GM12891 (cell line): ENCODE data around the gene LTBP3.
"Not testable (repeated sequence)": the region's sequence is repeated elsewhere in the genome, so short reads cannot be mapped to it uniquely, and the experiment has no call there.

Experiments
- DNase-seq: peaks from one replicate; pipeline ENCODE4 v3.0.0; 2011; ENCODE audit warnings: low spot score; ENCODE audit not compliant: insufficient read length
- FAIRE-seq: peaks from 2 replicates; lab custom pipeline; 2011; peaks lifted over from hg19 to GRCh38; lab: Jason Lieb, UNC
- PAX5 ChIP-seq: IDR thresholded peaks from 2 replicates; pipeline ENCODE4 v1.6.1; 2011; ENCODE audit warnings: low read length, moderate library complexity, mild to moderate bottlenecking; ENCODE audit not compliant: insufficient read depth, severe bottlenecking
- POLR2A ChIP-seq: IDR thresholded peaks from 2 replicates; pipeline ENCODE4 v1.6.1; 2011; ENCODE audit warnings: low read depth, low read length, control low read depth
- POLR2AphosphoS5 ChIP-seq: IDR thresholded peaks from 2 replicates; pipeline ENCODE4 v1.6.1; 2011; ENCODE audit warnings: low read depth, low read length, control low read depth
- POU2F2 ChIP-seq: IDR thresholded peaks from 2 replicates; pipeline ENCODE4 v1.6.1; 2011; ENCODE audit warnings: low read depth, mild to moderate bottlenecking, control low read depth, low read length, moderate library complexity
- SPI1 ChIP-seq: IDR thresholded peaks from 2 replicates; pipeline ENCODE4 v1.6.1; 2011; ENCODE audit warnings: low read depth, low read length, control low read depth
- TAF1 ChIP-seq: IDR thresholded peaks from 2 replicates; pipeline ENCODE4 v1.6.1; 2011; ENCODE audit warnings: low read depth, low read length, control low read depth

Gene LTBP3

GRCh38 chr11:65572356-65573051, 14.3 kb upstream of the LTBP3 start, which contains the start of gene FAM89B:
FAM89B (plus strand) TSS chr11:65572538; CDS start chr11:65572670, 132 bp downstream.
- no peak for FAIRE-seq
- DNase-seq = no peak
- no peak for TF ChIP-seq POLR2AphosphoS5
- no peak for TF ChIP-seq TAF1
- no peak for TF ChIP-seq PAX5
- no peak for TF ChIP-seq SPI1
- TF ChIP-seq POU2F2 = no peak
- TF ChIP-seq POLR2A = no peak

DNA sequence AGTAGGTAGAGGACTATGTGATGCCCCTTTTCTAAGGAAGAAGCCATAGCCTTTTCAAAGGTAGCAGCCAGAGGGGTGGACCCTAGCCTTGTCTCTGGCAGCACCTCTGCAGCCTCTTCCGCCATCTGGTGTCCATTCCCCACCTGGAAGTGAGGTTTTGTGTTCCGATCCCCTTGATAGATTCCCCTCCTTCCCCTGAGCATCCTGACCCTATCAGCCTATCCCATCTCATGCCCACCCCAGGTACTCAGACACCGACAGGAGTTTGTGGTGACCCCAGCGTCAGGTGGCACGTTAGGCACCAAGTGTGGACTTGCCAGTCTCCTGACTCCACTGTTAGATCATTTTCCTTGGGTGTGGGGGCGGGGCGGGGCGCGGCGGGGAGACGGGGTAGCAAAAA, 13.8 kb upstream of the LTBP3 start:
- FAIRE-seq = no peak
- no peak for TF ChIP-seq POU2F2
- no peak for TF ChIP-seq POLR2AphosphoS5
- no peak for TF ChIP-seq PAX5
- TF ChIP-seq SPI1 = no peak
- TF ChIP-seq TAF1 = no peak
- no peak for TF ChIP-seq POLR2A
- no peak for DNase-seq

- no peak for DNase-seq
- FAIRE-seq = no peak
- no peak for TF ChIP-seq POLR2AphosphoS5
- no peak for TF ChIP-seq TAF1
- TF ChIP-seq PAX5 = no peak
- no peak for TF ChIP-seq POU2F2
These were observed 13.3 kb upstream of the LTBP3 start for GRCh38 chr11:65571420-65571819.

GRCh38 chr11:65569973-65570918, 12.1 kb upstream of the LTBP3 start, which contains the start of gene ZNRD2:
ZNRD2 (plus strand) TSS chr11:65570477; CDS start chr11:65570492, 15 bp downstream.
- DNase-seq (peak; percentile 97), FAIRE-seq (peak; percentile 99)

DNA sequence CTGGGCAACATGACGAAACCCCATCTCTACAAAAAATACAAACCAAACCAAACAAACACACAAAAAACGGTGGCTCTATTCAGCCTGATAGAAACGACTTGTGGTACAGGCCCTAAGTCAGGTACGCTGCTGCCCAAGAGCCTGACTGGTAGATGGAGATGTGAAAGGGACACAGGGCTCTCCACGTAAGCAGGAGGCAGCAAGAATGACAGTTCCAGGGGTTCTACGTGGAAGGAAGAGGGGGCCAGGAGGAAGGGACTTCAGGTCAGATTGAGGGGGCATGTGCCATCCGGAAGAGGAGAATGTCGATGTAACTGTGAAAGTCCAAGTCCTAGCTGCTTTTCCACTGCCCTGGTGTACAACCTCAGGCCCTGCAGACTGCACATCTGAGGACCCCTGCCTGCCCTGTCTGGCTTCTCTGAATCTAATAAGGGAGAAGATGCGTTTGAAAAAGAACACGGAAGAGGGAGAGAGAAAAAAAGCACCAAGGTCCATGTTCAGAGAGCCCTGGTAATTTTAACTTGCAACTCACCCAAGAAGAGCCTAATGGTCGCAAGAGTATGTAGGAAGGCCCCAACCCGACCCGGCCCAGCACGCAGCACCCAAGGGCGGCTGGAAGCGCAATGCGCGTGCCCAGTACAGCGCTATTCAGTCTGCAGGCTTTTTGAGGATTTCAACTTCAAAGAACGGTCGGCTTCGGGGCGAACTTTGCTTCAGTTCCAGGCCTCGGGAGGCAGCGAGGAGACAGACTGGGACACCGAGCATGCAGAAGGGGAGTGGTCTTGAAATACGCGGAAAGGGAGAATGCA, 11.2 kb upstream of the LTBP3 start:
- FAIRE-seq = no peak
- DNase-seq = no peak
- TF ChIP-seq PAX5 (no peak), POLR2AphosphoS5 (0 out of 2 replicates have a peak, but pooled peaks have one; percentile 60)

More at GRCh38 chr11:65569973-65570918, 12.1 kb upstream of the LTBP3 start, which contains the start of gene ZNRD2:
- TF ChIP-seq TAF1 = peak; percentile 82
- TF ChIP-seq PAX5 = peak; percentile 9
- TF ChIP-seq POU2F2 = 0 out of 2 replicates have a peak, but pooled peaks have one; percentile 14
- 0 out of 2 replicates have a peak, but pooled peaks have one; percentile 14 for TF ChIP-seq SPI1
- peak; percentile 81 for TF ChIP-seq POLR2A
- peak; percentile 44 for TF ChIP-seq POLR2AphosphoS5

DNA sequence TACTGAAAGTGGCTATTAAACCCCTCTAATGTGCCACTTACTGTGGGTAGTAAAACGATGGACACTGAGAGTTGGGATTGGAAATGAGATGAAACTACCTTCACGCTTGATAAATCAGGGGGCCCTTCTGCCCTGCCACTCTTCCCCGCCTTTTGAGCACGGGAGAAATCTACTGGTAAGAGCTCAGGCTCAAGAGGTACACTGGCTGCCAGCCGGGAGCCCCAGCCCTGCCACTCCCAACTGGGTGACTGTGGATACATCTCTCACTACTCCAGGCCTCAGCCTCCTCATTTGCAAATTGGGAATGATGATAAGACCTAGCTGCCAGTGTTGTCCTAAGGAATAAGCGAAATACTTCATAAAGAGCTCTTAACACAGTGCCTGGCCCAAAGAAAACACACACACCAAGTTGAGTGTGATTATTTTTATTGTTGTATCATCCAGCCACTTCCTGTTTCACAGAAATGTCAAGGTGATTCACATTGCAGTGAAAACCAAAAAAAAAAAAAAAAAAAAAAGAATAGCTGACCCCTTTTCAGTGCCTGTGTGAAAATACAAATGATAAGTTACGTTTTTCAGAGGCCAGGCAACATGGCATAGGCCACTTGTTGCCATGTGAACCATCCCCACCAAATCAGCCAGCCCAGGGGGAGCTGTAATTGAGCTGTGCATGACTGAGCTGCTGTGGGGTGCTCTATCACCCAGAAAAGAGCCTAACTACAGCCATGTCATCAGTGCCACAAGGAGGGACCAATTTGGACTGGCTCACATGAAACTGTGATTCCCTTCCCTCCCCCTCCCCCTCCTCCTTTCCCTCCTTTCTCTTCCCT, 7.7 kb upstream of the LTBP3 start:
- TF ChIP-seq POU2F2 = no peak
- peak; percentile 68; the same call in 1 of the 2 replicates for TF ChIP-seq SPI1
- TF ChIP-seq PAX5 = no peak
- TF ChIP-seq TAF1 = no peak
- TF ChIP-seq POLR2A = no peak
- TF ChIP-seq POLR2AphosphoS5 = no peak
- DNase-seq = no peak
- no peak for FAIRE-seq

GRCh38 chr11:65564879-65565559, 6.9 kb upstream of the LTBP3 start:
- FAIRE-seq, DNase-seq: not testable (repeated sequence)

GRCh38 chr11:65563601-65564000, 5.4 kb upstream of the LTBP3 start:
- no peak for TF ChIP-seq PAX5
- no peak for TF ChIP-seq POU2F2
- TF ChIP-seq TAF1 = no peak
- TF ChIP-seq SPI1 = no peak
- no peak for TF ChIP-seq POLR2AphosphoS5
- no peak for TF ChIP-seq POLR2A

More at GRCh38 chr11:65563601-65564000, 5.4 kb upstream of the LTBP3 start:
- no peak for FAIRE-seq
- DNase-seq = no peak
